GM12874 (cell line): Measurements from ENCODE around the gene SULT4A1.

Experiments
- CTCF ChIP-seq: IDR thresholded peaks from 2 replicates; pipeline ENCODE4 v1.5.1; 2011; ENCODE audit warnings: low read depth, mild to moderate bottlenecking, control low read depth, low read length, moderate library complexity; ENCODE audit not compliant: insufficient read depth

Gene SULT4A1

GRCh38 chr22:43862074-43862881 lies at the start of gene SULT4A1:
SULT4A1 (minus strand) TSS chr22:43862513; CDS start chr22:43862382, 131 bp downstream.
- TF ChIP-seq CTCF, result no peak

GRCh38 chr22:43911351-43911750 lies 49.0 kb upstream of the SULT4A1 start:
- no peak for TF ChIP-seq CTCF

- TF ChIP-seq CTCF, result no peak
Observed at GRCh38 chr22:43910178-43910695, 47.9 kb upstream of the SULT4A1 start.

- TF ChIP-seq CTCF, result no peak
Observed at GRCh38 chr22:43909708-43910107, 47.4 kb upstream of the SULT4A1 start.

- TF ChIP-seq CTCF, result no peak
Observed at GRCh38 chr22:43905681-43906080, 43.4 kb upstream of the SULT4A1 start.

- TF ChIP-seq CTCF, result 0 out of 2 replicates have a peak, but pooled peaks have one; percentile 19
Observed at GRCh38 chr22:43904412-43904811, 42.1 kb upstream of the SULT4A1 start.

GRCh38 chr22:43901976-43902643 lies 39.8 kb upstream of the SULT4A1 start:
- TF ChIP-seq CTCF, result no peak
